Fibroblast of lung (primary cell): ENCODE results near the gene CRIP1. TPM values are rescaled to one million over a fixed set of nuclear protein-coding genes. Genes with fewer than 3 reads are reported as not detected.

Experiments
- DNase-seq, 2 donors: peaks; one replicate each; pipeline versions ENCODE4 v3.0.0 to v3.0.0-alpha.2; 2010; ENCODE audit warnings: low read depth in 2 of 2
- H2AFZ ChIP-seq: 2 replicates; pipeline ENCODE4 v1.5.1; 2012; ENCODE audit warnings: low read length, control low read depth, inconsistent platforms
- H3K27ac ChIP-seq: 2 replicates; pipeline ENCODE4 v1.5.1; 2011; ENCODE audit warnings: low read length, control low read depth; ENCODE audit not compliant: insufficient read depth
- H3K27me3 ChIP-seq: 2 replicates; pipeline ENCODE4 v1.5.1; 2011; ENCODE audit warnings: mild to moderate bottlenecking, low read length; ENCODE audit not compliant: control insufficient read depth, insufficient read depth
- H3K36me3 ChIP-seq: 2 replicates; pipeline ENCODE4 v1.5.1; 2011; ENCODE audit warnings: low read length; ENCODE audit not compliant: control insufficient read depth, insufficient read depth
- H3K4me1 ChIP-seq: 2 replicates; pipeline ENCODE4 v1.5.1; 2011; ENCODE audit warnings: low read length; ENCODE audit not compliant: control insufficient read depth, insufficient read depth; ENCODE audit errors: extremely low read depth
- H3K4me2 ChIP-seq: 2 replicates; pipeline ENCODE4 v1.5.1; 2011; ENCODE audit warnings: low read length, control low read depth; ENCODE audit not compliant: insufficient read depth; ENCODE audit errors: extremely low read depth
- H3K4me3 ChIP-seq, 4 experiments: fragments of 200-600 bp in 1 of 4; sonication (generic) in 1 of 4; replicated peaks in 1 of 4; 2 replicates each; pipeline ENCODE4 v1.5.1; 2011 to 2016; ENCODE audit warnings: low read length in 4 of 4, low read depth in 3 of 4, mild to moderate bottlenecking in 3 of 4, control low read depth in 2 of 4, inconsistent platforms in 1 of 4, mixed read lengths in 1 of 4; ENCODE audit not compliant: insufficient read depth in 1 of 4; ENCODE audit errors: control extremely low read depth in 1 of 4
- H3K79me2 ChIP-seq: 2 replicates; pipeline ENCODE4 v1.5.1; 2012; ENCODE audit warnings: mild to moderate bottlenecking, low read length, inconsistent platforms; ENCODE audit not compliant: control insufficient read depth, insufficient read depth
- H3K9ac ChIP-seq: 2 replicates; pipeline ENCODE4 v1.5.1; 2011; ENCODE audit warnings: mild to moderate bottlenecking, low read length, control low read depth; ENCODE audit not compliant: insufficient read depth
- H3K9me3 ChIP-seq: 2 replicates; pipeline ENCODE4 v1.5.1; 2012; ENCODE audit warnings: low read depth, low read length; ENCODE audit not compliant: control insufficient read depth, insufficient read depth
- H4K20me1 ChIP-seq: 2 replicates; pipeline ENCODE4 v1.5.1; 2011; ENCODE audit warnings: low read length; ENCODE audit not compliant: control insufficient read depth, insufficient read depth; ENCODE audit errors: extremely low read depth
- CTCF ChIP-seq, 2 donors: IDR thresholded peaks in 1 of 2; conservative IDR thresholded peaks in 1 of 2; 1 replicate in 1 of 2; 2 replicates in 1 of 2; pipeline ENCODE4 v1.5.1; 2011 to 2012; ENCODE audit warnings: low read length in 2 of 2, control low read depth in 1 of 2, inconsistent platforms in 1 of 2, low read depth in 1 of 2, mild to moderate bottlenecking in 1 of 2
- EZH2 ChIP-seq: IDR thresholded peaks from 2 replicates; pipeline ENCODE4 v1.5.1; 2012; ENCODE audit warnings: low read length, control low read depth, mild to moderate bottlenecking; ENCODE audit errors: missing control alignments
- polyA plus RNA-seq, 2 donors: library from polyadenylated mRNA; depleted of rRNA in 1 of 2; stranded (reverse) in 1 of 2; unstranded in 1 of 2; fragments of >200 nt; gene quantifications; 2 replicates each; pipeline ENCODE4 v1.2.1, GENCODE V29; 2011 to 2012; ENCODE audit warnings: missing spikeins in 1 of 2
- total RNA-seq: library from RNA; depleted of rRNA; stranded (reverse); fragments of >200 nt; gene quantifications from 2 replicates; pipeline ENCODE4 v1.2.1, GENCODE V29; 2014

Gene CRIP1
- total and polyA plus RNA-seq, 2 donors (not counting 1 experiment from before 2014, with no cell fraction given) = 2.5 to 3.0 TPM

GRCh38 chr14:105501504-105502291, 15.0 kb downstream of the CRIP1 start:
- TF ChIP-seq EZH2 (no peak), CTCF (conservative IDR thresholded peaks at IDR 0.05 in 1 of 2, IDR thresholded peaks at IDR 0.05 in 1 of 2; ENCODE audit: low read depth in 1 of 2, low read length in 2 of 2) (no peak)
- no peak for DNase-seq

GRCh38 chr14:105502446-105503295, 16.0 kb downstream of the CRIP1 start:
- H3K27me3 ChIP-seq = no peaks in the 10 kb centered on the region
- TF ChIP-seq CTCF (conservative IDR thresholded peaks at IDR 0.05 in 1 of 2, IDR thresholded peaks at IDR 0.05 in 1 of 2; ENCODE audit: low read depth in 1 of 2, low read length in 2 of 2) = no peak
- TF ChIP-seq EZH2 = no peak
- no peak overlapping the region for H3K4me3 ChIP-seq

More at GRCh38 chr14:105501504-105502291, 15.0 kb downstream of the CRIP1 start:
- Histone ChIP-seq H3K4me3 (no peak overlapping the region), H3K79me2 (no peaks in the 10 kb centered on the region), H3K9ac (no peak overlapping the region), H3K36me3 (no peaks in the 10 kb centered on the region), H3K9me3 (no peaks in the 10 kb centered on the region), H3K27me3 (no peaks in the 10 kb centered on the region), H3K27ac (no peak overlapping the region), H2AFZ (no peak overlapping the region), H3K4me1 (no peaks in the 10 kb centered on the region), H3K4me2 (no peak overlapping the region), H4K20me1 (no peaks in the 10 kb centered on the region)

GRCh38 chr14:105503296-105503640, 16.6 kb downstream of the CRIP1 start:
- TF ChIP-seq EZH2 (no peak), CTCF (conservative IDR thresholded peaks at IDR 0.05 in 1 of 2, IDR thresholded peaks at IDR 0.05 in 1 of 2; ENCODE audit: low read depth in 1 of 2, low read length in 2 of 2) (no peak)
- H3K9ac ChIP-seq = no peak overlapping the region
- no peak overlapping the region for H3K27ac ChIP-seq
- no peak overlapping the region for H3K4me2 ChIP-seq
- H4K20me1 ChIP-seq = no peaks in the 10 kb centered on the region
- DNase-seq = no peak
- no peaks in the 10 kb centered on the region for H3K27me3 ChIP-seq
- no peaks in the 10 kb centered on the region for H3K4me1 ChIP-seq
- H3K36me3 ChIP-seq = no peaks in the 10 kb centered on the region
- no peaks in the 10 kb centered on the region for H3K79me2 ChIP-seq
- no peaks in the 10 kb centered on the region for H3K9me3 ChIP-seq
- H3K4me3 ChIP-seq = no peak overlapping the region
- H2AFZ ChIP-seq = no peak overlapping the region

More at GRCh38 chr14:105502446-105503295, 16.0 kb downstream of the CRIP1 start:
- no peak for DNase-seq
- Histone ChIP-seq H2AFZ (no peak overlapping the region), H3K27ac (no peak overlapping the region), H3K4me1 (no peaks in the 10 kb centered on the region), H3K9ac (no peak overlapping the region), H3K36me3 (no peaks in the 10 kb centered on the region), H3K4me2 (no peak overlapping the region), H4K20me1 (no peaks in the 10 kb centered on the region), H3K79me2 (no peaks in the 10 kb centered on the region), H3K9me3 (no peaks in the 10 kb centered on the region)
